NCI-H1092 treated with DMSO at 0.1 percent for 48 hours (cell line): Measurements from ENCODE around the gene IL22RA1.

Experiments
- DNase-seq: peaks from one replicate; lab custom pipeline; 2025; lab: John Stamatoyannopoulos, UW

IL22RA1 gene

DNA sequence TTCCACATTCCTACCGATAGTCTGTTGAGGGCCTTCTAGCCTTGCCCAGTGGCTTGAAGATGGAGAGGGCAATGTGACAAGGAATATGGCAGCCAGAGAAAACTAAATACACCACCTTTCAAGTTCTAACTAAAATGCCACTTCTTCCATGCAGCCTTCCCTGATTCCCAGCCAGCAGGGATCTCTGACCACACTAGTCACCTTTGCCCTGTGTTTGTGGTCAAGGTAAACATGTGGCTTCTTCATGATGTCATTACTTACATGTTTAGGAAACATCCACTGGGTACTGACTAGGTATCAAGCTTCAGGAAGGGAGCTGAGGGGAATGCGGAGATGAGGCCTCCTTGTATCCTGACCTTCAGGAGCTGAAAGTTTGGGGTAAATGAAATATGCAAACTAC, 22.6 kb upstream of the IL22RA1 start:
- DNase-seq, result no peak

DNA sequence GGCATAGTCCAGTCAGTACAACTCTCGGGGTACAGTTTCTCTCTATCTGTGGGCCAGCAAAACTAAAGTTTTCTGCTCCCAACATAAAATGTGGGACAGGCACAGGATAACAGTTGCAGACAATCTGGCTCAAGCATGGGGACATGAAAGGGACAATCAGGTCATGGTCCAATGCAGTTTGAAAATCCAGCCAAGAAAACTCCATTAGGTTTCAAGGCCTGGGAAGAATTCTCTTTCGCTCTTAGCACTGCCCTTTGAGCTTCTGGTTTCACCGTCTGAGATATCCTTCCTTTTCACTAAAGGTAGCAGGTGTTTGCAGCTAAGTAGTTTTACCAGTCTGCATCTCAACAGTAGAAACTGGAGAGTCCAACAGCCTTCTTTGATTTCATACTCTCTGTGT, 21.1 kb upstream of the IL22RA1 start:
- DNase-seq, result no peak

DNA sequence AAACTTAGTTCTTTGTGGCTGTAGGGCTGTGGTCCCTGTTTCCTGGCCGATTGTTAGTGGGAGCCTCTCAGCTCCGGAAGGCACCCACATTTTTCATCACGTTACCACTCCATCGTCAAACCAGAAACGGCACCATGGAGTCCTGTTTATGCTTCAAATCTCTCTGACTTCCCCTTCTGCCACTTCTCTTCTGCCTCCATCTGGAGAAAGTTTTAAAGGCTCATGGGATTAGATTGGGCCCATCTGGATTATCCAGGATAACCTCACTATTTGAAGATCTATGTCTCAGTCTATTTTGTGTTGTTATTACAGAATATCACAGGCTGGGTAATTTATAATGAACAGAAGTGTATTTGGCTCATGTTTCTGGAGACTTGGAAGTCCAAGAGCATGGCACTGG, 19.3 kb upstream of the IL22RA1 start:
- DNase-seq, result no peak

DNA sequence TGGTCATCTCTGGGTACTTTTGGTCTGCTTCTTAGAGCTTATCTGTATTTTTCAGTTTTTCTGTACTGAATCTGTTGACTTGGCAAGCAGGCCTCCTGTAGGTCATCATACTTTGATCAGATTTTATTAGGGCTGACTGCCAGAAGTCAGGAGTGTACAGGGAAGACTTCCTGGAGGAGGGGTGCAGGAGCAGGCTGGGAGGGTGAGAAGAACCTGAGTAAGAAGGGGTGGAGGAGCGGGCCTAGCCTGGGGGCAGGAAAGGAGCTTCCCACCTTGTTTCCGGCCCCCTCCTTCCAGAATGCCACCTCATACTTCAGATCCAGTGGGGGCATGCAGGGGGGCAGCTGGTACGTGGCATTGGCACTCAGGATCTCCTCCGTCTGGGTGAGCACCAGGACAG, 18.3 kb upstream of the IL22RA1 start:
- no peak for DNase-seq

DNA sequence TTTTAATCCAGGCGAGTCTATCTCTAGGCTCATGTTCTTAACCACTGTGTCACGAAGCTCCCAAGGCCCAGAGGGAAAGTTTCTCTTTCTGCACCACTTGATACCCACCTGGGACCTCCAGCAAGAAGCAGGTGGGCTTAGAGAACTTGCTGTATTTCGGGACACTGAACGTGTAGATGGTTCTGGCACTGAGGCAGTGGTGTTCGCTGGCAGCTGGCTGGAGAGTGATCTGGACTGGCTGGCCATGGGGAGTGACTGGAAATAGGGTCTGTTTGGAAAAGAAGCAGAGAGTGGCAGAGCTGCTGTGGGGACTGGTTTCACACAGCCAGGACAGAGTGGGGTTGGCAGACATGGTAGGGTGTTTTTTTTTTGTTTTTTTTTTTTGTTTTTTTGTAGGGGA, 16.4 kb upstream of the IL22RA1 start:
- no peak for DNase-seq

DNA sequence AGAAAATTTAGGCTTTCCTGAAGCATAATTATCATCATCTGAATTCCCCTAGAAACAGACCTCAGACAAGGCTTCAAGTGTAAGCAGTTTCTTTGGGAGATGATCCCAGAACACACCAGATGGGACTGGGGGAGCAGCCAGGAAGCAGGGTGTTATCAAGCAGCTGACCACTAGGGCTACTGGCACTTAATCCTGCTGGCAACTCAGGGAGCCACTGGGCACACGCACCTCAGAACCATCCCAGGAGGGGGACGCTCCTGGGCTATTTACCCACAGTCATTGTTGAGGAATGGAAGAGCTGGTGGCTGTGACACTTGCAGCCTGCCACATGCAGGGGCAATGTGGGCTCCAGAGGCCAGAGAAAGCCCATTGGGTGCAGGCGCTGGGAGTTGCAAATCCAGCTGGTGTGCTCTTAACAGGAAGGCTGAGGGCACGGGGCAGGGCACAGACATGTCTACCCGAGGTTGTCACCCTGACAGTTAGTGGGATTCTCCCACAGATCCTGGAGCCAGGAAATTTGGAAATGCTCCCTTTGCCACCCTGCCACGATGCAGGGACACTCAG, 15.1 kb upstream of the IL22RA1 start:
- DNase-seq, result no peak

DNA sequence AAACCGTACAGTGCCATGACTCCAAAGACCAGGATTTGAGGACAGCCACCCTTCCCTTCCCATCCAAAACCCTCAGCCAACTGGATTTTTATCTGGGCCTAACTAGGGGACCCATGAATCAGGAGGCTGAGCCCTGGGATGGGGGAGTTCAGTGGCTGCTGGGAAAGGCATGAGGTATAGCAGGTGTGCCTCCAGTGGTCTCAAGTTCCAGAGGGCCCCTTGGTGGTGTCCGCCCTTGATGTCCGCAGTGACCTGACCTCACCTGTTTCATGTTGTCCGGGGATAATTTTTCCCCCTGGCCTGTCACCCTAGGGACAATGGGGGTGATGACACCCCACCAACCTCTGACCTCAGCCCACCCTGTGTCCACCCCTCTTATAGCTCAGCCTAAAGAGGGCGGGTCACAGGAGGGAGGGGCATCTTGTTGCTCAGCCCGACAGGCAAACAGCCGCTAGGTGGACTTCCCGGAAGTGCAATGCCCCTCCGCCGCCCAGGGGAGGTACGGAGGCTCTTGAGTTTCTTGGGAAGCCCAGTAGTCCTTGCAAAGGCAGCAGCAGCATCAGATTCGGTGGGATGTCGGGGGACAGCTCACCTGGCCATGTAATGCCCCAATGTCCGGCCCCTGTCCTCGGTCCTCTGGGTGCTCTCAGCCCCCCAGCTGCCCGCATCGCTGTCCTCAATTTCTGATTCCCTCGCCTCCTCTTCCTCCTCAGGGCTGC, 13.8 kb upstream of the IL22RA1 start:
- no peak for DNase-seq

DNA sequence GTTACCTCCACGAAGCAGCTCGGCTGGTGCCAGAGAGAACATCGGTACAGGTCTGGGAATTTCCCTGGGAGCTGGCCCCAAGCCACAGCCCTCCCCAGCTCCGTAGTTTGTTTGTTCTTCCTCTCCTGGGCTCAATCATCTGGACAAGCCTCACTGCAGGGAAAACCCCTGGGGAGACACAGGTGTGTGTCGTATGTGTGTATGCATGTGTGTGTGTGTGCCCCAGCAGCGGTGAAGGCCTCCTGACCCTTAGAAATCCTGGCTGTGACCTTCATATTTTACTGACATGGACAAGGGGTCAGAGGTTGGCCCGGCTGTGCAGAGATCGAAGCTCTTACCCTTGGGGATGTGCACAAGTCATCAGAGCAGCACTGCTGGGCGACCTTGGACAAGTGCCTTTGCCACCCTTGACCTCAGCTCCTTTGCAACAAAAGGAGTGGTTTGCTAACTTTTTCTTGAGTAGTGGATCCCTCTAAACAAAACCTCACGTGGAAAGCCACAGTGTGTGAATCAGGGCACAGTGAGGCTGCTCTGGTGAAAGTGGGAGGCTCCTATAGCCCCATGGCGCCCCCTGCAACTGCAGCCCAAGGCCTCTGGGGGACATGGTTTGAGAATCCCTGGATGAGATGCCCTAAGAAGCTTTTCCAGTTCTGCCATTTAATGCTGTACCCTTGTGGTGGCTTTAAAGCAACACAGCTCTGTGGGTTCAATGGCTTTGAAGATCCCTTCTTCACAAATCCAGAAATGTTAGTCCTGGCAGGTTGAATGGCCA, 12.3 kb upstream of the IL22RA1 start:
- DNase-seq, result peak; percentile 66

DNA sequence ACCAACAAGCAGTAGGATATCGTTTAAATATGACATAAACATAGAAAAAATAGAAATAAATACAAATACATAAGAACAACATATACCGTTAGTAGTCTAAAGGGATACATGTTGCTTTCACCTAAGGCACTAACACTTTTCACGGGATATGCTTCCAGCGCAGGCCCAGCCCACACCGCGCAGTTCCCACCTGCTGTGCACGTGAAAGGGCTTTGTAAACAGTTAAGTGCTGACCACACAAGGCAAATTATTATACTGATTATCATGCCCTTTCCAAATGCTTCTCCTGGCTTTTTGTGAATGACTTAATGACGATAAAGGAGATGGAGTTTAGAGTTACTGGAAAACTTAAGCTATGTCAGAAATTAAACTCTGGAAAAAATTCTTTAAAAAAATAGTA, 11.3 kb upstream of the IL22RA1 start:
- peak; percentile 32 for DNase-seq

DNA sequence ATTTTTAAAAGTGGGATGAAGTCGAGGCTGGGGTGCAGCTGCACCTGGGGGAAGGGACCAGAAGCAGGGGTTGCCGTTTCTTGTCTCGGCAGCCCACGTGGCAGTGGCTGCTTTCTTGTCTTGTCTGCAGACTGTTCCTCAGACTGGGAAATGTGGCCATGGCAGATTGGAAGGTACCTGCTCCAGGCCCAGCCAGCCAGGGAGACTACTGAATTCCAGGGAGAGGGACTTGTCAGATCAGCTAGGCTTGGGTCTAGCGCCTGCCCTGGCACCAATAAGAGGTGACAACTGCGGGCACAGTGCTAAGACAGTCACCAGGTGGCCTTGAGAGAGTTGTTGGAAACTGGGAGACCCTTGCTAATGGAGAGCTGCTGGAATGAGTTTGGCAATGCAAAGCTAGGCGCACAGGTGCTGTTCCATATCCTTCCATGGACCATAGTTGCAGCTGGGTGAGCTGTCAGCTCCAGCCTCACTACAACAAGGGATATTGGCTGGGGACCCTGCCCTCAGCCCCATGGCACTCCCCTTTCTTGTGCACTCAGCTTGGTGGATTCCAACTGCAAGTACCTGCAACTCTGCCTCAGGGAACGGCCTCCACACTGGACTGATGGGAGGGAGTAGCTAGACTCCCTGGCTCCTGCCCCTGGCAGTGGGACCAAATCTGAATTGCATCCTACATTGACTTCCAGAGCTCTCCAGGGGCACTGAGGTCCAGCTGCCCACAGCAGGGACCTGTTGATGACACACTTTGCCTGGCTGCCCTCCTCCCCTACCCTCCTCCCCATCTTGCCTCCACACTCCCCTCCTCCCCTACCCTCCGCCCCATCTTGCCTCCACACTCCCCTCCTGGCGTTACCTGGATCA, 9.9 kb upstream of the IL22RA1 start:
- no peak for DNase-seq

DNA sequence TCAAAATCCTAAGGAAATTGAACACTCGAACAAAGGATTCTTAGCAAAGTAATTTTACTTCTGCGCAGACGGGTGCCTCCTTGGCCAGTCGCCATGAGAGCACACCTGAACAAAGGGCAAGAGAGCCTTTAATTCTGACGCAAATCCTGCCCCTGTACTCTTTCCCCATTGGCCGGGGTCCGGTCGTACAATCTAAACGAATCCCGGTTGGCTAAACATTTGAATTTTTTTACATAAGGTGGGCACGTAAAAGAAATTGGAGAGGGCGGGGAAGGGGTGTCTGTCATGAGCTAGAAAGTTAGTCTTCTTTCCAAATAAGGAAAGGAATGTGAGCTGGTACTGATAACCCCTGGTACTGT, 8.2 kb upstream of the IL22RA1 start:
- no peak for DNase-seq

DNA sequence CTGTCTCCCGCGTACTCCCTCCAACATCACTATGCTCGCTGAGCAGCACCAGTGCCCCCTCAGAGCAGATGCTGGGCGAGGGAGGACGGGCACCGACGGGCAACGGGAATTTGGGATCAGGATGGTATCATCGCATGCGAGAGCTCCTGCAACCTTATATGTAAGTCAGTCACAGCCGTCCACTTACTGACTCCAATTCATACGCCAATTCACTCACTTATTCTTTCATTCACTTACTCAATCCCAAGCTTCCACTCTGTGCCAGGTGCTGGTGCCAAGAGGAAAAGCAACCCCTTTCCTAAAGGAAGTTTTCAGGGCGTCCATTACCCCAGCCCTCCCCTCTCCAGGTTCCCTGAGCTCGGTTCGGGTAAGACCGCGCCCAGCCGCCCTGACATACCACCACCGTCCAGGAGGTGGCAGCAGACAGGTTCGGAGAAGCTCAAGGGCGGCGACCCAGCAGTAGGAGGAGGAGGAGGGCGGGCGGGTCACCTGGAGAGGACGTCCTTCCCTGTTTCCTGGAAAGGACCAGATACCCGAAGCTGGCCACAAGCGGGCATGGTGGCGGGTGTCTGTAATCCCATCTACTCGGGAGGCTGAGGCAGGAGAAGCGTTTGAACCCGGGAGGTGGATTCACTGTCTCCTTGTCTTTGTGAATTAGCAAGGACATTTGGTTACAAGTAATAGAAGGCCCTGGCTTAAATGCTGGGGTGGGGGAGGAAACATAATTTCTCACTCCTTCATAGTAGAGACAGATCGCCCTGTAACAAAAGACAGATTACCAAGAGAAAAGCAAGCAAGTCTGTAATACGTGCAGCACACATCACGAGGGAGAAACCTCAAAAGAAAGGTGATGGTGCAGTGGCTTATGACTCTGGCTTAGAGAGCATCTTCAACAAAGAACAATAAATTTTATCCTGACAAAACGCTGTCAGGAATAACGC, 7.6 kb upstream of the IL22RA1 start:
- peak; percentile 81 for DNase-seq

DNA sequence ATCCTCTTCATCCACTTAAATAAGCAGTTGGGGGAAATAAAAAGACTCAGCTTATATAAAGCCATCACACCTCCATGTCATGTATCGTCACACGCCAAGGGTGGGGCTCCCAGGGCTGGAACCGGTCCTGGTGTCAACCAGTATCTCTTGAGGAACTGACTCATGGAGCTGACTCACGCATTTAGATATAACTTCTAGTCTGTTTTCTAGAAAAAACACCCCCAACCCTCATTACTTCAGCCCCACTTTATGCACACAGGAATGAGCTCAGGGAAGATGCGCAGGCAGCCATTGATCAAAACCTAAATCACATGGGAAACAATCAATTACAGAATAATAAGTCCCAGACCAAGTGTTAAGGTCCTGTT, 6.9 kb upstream of the IL22RA1 start:
- DNase-seq, result no peak

DNA sequence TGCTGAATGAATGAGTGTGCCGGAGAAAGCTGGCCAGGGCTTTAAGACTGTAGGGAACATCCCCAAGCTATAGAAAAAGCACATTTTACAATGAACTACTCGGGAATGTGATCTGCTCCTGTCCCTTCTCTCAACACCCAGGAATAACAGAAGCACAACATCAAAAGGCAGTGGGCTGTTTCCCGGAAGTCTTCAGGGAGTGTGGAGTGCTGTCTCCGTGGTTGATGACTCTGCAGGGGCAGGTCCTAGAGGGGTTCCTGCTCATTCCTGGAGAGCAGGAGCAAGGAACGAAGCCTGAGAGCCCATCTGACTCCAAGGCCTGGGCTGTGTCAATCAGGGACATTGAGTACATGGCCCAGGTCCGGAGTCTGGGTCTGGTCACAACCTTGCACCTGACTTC, 4.9 kb upstream of the IL22RA1 start:
- DNase-seq, result no peak

DNA sequence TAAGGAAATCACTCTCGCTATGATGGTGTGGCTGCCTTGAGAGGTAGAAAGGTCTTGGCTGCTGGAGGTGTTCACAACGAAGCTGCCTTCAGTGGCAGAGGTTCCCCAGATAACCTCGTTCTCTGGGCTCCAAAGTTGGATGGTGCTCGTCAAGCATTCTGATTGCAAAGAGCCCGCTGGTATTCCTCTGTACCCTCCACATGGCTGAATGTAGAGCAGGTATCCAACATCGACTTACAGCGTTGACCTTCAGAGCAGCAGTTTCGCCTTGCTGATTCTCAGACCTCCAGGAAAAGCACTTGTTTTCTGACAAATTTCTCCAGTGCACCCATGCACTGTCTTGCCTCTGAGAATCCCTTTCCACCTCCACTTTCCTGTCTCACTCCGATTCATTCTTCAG, 4.3 kb upstream of the IL22RA1 start:
- DNase-seq, result no peak

DNA sequence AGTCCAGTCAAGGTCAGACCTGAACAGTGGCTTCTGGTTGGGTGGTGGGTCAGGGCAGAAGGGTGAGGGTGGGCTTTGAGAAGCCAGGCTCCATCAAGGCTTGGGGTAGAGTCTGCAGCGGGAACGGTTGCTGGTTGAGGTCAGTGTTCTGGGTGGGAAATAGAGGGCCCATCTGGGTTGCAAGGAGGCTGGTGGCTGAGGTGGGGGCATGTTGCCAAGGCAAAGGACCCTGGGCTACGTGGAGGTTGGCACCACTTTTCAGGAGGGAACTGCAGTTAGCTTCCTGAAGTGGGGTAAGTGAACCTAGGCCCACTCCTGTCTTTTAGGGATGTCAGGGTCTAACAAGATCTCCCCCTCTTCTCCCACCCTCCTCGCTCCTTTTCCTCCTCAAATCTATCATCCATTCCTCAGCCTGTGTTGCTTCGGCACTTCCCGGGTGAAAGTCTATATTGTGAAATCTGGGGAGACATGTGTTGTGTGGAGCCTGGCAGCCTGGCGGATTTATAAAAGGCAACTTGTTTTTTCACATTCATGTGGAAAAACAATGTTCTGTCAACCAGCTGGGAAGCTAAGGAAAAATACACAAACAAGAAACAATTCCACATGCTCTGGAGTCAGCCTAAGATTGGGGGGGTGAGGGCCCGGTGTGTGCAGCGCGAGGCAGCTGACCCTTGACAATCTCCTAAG, 1.5 kb downstream of the IL22RA1 start:
- no peak for DNase-seq

DNA sequence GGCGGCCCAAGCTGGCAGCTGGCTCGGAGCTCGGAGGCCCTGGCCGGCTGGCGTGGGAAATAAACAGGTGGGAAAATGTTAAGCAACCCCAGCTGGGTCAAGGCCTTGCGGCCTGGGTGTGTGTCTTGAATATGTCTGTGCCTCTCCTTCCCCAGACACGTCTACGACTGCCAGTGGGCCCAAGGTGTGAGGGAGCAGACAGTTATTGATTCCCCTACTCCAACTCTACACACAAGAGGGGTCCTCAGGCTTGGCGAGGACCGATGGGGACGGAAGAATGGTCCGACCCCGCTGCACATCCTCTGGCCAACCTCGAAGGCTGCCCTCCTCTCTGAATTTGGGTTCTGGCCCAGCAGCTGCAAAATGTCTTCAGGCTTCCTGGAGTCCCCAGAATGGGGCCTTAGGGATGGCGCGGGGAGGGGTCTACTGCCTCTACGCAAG, 2.2 kb downstream of the IL22RA1 start:
- DNase-seq, result no peak

DNA sequence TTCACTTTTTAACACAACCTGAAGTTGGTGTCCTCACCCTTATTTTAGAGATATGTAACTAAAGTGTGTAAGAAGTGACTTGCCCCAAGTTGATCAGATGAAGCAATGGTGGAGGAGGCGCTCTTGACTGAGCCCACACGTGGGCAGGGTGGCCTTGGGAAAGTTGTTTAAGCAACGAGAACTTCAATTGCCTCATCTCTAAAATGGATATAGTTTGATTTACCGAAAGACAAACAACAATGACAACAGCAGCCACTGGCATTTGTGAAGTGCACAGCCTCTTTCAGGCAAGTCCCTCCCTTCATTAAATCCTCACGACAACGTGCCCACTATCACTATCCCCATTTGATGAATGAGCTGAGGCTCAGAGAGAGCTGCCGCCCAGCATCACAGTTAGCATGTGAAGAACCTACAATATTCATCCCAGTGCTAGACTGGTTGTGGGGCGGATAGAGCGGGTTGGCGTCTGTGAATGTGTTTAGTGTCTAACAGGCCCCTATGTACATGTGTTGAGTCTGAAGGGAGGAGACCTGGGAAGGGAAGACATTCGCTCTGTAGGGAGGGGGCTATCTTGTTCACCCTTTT, 3.0 kb downstream of the IL22RA1 start:
- DNase-seq, result no peak

DNA sequence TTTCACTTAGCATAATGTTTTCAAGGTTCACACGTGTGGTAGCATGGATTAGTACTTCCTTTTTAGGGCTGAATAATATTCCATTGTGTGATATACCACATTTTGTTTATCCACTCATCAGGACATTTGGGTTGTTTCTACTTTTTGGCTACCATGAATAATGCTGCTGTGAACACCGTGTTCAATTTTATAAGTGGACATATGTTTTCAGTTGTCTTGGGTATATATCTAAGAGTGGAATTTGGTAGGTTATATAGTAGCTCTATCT, 3.8 kb downstream of the IL22RA1 start:
- no peak for DNase-seq

DNA sequence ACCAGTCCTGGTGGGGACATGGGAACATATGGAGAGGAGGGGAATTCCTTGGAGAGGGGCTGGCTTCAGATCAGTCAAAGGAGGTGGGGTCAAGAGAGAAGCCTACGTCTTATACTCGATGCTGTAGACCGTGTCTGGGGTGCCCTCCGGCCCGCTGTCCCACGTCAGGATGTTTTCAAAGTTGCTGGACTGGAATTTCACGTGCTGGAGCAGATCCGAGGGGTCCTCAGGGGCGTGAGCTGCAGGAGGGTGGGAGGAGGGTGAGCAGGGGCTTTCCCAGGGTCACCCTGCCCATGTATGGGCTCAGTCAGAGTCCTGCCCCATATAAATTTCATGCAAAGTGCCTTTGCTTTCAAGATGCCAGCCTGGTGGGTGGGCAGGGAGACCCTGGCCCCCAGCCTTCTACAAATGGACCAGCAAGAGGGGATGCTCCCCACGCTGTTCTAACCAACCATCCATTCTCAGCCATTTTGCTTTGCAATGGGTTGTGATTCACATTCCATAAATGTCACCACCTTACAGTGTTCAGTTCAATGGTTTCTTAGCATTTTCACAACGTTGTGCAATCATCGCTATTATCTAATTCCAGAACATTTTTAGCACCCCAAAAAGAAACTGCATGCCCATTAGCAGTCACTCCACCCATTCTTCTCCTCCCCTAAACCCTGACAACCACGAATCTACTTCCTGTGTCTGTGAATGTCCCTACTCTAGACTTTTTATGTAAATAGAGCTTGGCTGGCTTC, 4.3 kb downstream of the IL22RA1 start:
- DNase-seq, result no peak
